SK-N-SH (cell line): ENCODE results near the gene C1QL1. TPM values are rescaled to one million over a fixed set of nuclear protein-coding genes. Genes with fewer than 3 reads are reported as not detected.

Experiments
- CTCF ChIA-PET: fragments of 300-600, 350-600 bp; formaldehyde crosslinking; extraction: SDS; loops from one replicate; lab custom pipeline; 2021; lab: Yijun Ruan, JAX
- POLR2A ChIA-PET: fragments of 350-600 bp; sonication (Branson Sonifier 250); formaldehyde crosslinking; extraction: SDS; loops from one replicate; lab custom pipeline; 2020; ENCODE audit warnings: antibody characterized with exemption, inconsistent platforms; lab: Yijun Ruan, JAX
- DNase-seq: peaks from one replicate; pipeline ENCODE4 v3.0.0; 2012
- H2AFZ ChIP-seq: fragments of 200-600 bp; sonication (generic); 2 replicates; pipeline ENCODE4 v1.8.1; 2016; ENCODE audit warnings: antibody characterized with exemption, mild to moderate bottlenecking, low read depth
- H3F3A ChIP-seq: fragments of 200-600 bp; sonication (generic); replicated peaks from 2 replicates; pipeline ENCODE3; 2016; ENCODE audit warnings: antibody characterized with exemption, mild to moderate bottlenecking; ENCODE audit not compliant: insufficient read depth
- H3K27ac ChIP-seq, 2 experiments: fragments of 200-500 bp in 1 of 2; fragments of 200-600 bp in 1 of 2; sonication (Bioruptor generic) in 1 of 2; sonication (generic), shearing (Covaris generic) in 1 of 2; 2 replicates each; pipeline versions ENCODE4 v1.5.1 to v1.6.1; 2014 to 2016; ENCODE audit warnings: low read depth in 2 of 2, inconsistent platforms in 1 of 2, low read length in 1 of 2, mild to moderate bottlenecking in 1 of 2, mixed read lengths in 1 of 2
- H3K27me3 ChIP-seq: fragments of 200-600 bp; sonication (generic), shearing (Covaris generic); 2 replicates; pipeline ENCODE4 v1.6.1; 2016; ENCODE audit warnings: mixed run types; ENCODE audit not compliant: insufficient read depth
- H3K36me3 ChIP-seq, 2 experiments: fragments of 200-500 bp in 1 of 2; fragments of 200-600 bp in 1 of 2; sonication (Bioruptor generic) in 1 of 2; sonication (generic) in 1 of 2; replicated peaks in 1 of 2; 2 replicates each; pipeline versions ENCODE3 to v1.5.1; 2014 to 2016; ENCODE audit warnings: low read length in 1 of 2, mild to moderate bottlenecking in 1 of 2; ENCODE audit not compliant: insufficient read depth in 2 of 2, control insufficient read depth in 1 of 2
- H3K4me1 ChIP-seq, 2 experiments: fragments of 200-500 bp in 1 of 2; fragments of 200-600 bp in 1 of 2; sonication (Bioruptor generic) in 1 of 2; sonication (generic), shearing (Covaris generic) in 1 of 2; 2 replicates each; pipeline versions ENCODE4 v1.5.1 to v1.6.1; 2014 to 2016; ENCODE audit warnings: low read depth in 1 of 2, low read length in 1 of 2, mixed run types in 1 of 2; ENCODE audit not compliant: insufficient read depth in 2 of 2, control insufficient read depth in 1 of 2
- H3K4me2 ChIP-seq: fragments of 200-600 bp; sonication (generic), shearing (Covaris generic); 2 replicates; pipeline ENCODE4 v1.6.1; 2017; ENCODE audit warnings: mixed run types
- H3K4me3 ChIP-seq, 2 experiments: fragments of 200-500 bp in 1 of 2; fragments of 200-600 bp in 1 of 2; sonication (Bioruptor generic) in 1 of 2; sonication (generic), shearing (Covaris generic) in 1 of 2; 2 replicates each; pipeline versions ENCODE4 v1.5.1 to v1.8.1; 2014 to 2016; ENCODE audit warnings: low read depth in 2 of 2, inconsistent platforms in 1 of 2, low read length in 1 of 2, mild to moderate bottlenecking in 1 of 2, mixed read lengths in 1 of 2, moderate library complexity in 1 of 2
- H3K79me2 ChIP-seq: fragments of 200-600 bp; sonication (generic); 2 replicates; pipeline ENCODE4 v1.8.1; 2017; ENCODE audit warnings: mild to moderate bottlenecking; ENCODE audit not compliant: insufficient read depth
- H3K9ac ChIP-seq: fragments of 200-600 bp; sonication (generic); 2 replicates; pipeline ENCODE4 v1.6.1; 2017; ENCODE audit warnings: mixed run types
- H3K9me2 ChIP-seq: fragments of 200-600 bp; sonication (generic); 2 replicates; pipeline ENCODE4 v1.6.1; 2017; ENCODE audit warnings: mixed run types
- H3K9me3 ChIP-seq: fragments of 200-600 bp; sonication (generic); 2 replicates; pipeline ENCODE4 v1.6.1; 2017; ENCODE audit warnings: mixed run types, mild to moderate bottlenecking, moderate library complexity
- H4K20me1 ChIP-seq: fragments of 200-600 bp; sonication (generic); 2 replicates; pipeline ENCODE4 v1.6.1; 2017; ENCODE audit warnings: mild to moderate bottlenecking, mixed run types; ENCODE audit not compliant: insufficient read depth
- CHD2 ChIP-seq: fragments of 150-350 bp; IDR thresholded peaks from 2 replicates; pipeline ENCODE4 v1.6.1; 2018; ENCODE audit warnings: low read length; ENCODE audit not compliant: partially characterized antibody
- EZH2phosphoT487 ChIP-seq: fragments of 200-600 bp; sonication (generic); IDR thresholded peaks from 2 replicates; pipeline ENCODE4 v1.6.1; 2017; ENCODE audit warnings: low read depth, mixed run types, mild to moderate bottlenecking, antibody characterized with exemption, moderate library complexity, borderline replicate concordance
- FOXJ3 ChIP-seq: sonication (generic); formaldehyde crosslinking; IDR thresholded peaks from 2 replicates; pipeline ENCODE4 v1.5.1; 2020; ENCODE audit warnings: mild to moderate bottlenecking, missing genetic modification reagents
- FOXM1 ChIP-seq: IDR thresholded peaks from 2 replicates; pipeline ENCODE4 v1.4.0; 2012; ENCODE audit warnings: low read depth, mild to moderate bottlenecking
- GABPA ChIP-seq: IDR thresholded peaks from 2 replicates; pipeline ENCODE4 v1.4.0; 2012; ENCODE audit warnings: low read depth, mild to moderate bottlenecking
- GATA2 ChIP-seq: sonication (generic); formaldehyde crosslinking; IDR thresholded peaks from 2 replicates; pipeline ENCODE4 v1.5.0; 2020; ENCODE audit warnings: mild to moderate bottlenecking, missing genetic modification reagents
- NFIC ChIP-seq: IDR thresholded peaks from 2 replicates; pipeline ENCODE4 v1.4.0; 2012; ENCODE audit warnings: borderline replicate concordance
- RCOR1 ChIP-seq: fragments of 150-350 bp; IDR thresholded peaks from 2 replicates; pipeline ENCODE4 v1.6.1; 2017; ENCODE audit warnings: antibody characterized with exemption, low read length
- RFX5 ChIP-seq: IDR thresholded peaks from 2 replicates; pipeline ENCODE4 v1.6.1; 2012; ENCODE audit warnings: mild to moderate bottlenecking, improper control_type of control experiment, low read length
- TEAD4 ChIP-seq: IDR thresholded peaks from 2 replicates; pipeline ENCODE4 v1.4.0; 2012; ENCODE audit warnings: mild to moderate bottlenecking, borderline replicate concordance; ENCODE audit not compliant: insufficient read depth
- YY1 ChIP-seq: IDR thresholded peaks from 2 replicates; pipeline ENCODE4 v1.4.0; 2012; ENCODE audit warnings: low read depth, mild to moderate bottlenecking
- WGBS: methylation state at CpG from one replicate; pipeline ENCODE4 v1.1.6; 2017; ENCODE audit warnings: low lambda C conversion rate; 5-methylcytosine and 5-hydroxymethylcytosine counted together
- polyA plus RNA-seq, 3 experiments: library from polyadenylated mRNA; depleted of rRNA; stranded (reverse); fragments of >200 nt; gene quantifications; 2 replicates each; pipeline ENCODE4 v1.2.3, GENCODE V29; 2012
- TF ChIP-seq, protein P1 (sequence below): IDR thresholded peaks from 2 replicates; pipeline ENCODE4 v1.6.1; 2012; ENCODE audit warnings: mild to moderate bottlenecking, low read depth, low read length, moderate library complexity
- TF ChIP-seq, protein P2 (sequence below): IDR thresholded peaks from 2 replicates; pipeline ENCODE4 v1.4.0; 2012; ENCODE audit warnings: low read depth, borderline replicate concordance
- TF ChIP-seq, protein P3 (sequence below): IDR thresholded peaks from 2 replicates; pipeline ENCODE4; 2012
- TF ChIP-seq, protein P4 (sequence below): fragments of 150-350 bp; IDR thresholded peaks from 2 replicates; pipeline ENCODE4 v1.6.1; 2017; ENCODE audit warnings: antibody characterized with exemption, low read length, low read depth, borderline replicate concordance
- TF ChIP-seq, protein P5 (sequence below): IDR thresholded peaks from 2 replicates; pipeline ENCODE4 v1.4.0; 2012; ENCODE audit warnings: low read depth, borderline replicate concordance
- TF ChIP-seq, protein P6 (sequence below): fragments of 200-600 bp; sonication (generic); IDR thresholded peaks from 2 replicates; pipeline ENCODE4 v1.6.1; 2017; ENCODE audit warnings: antibody characterized with exemption, mild to moderate bottlenecking, moderate library complexity
- TF ChIP-seq, protein P7 (sequence below): fragments of 150-350 bp; IDR thresholded peaks from 2 replicates; pipeline ENCODE4 v1.6.1; 2016; ENCODE audit warnings: mild to moderate bottlenecking, low read depth, low read length

The C1QL1 gene
- polyA plus RNA-seq, 1 of the 3 experiments (the other 2 are of a cell fraction): 11.9 TPM

DNA sequence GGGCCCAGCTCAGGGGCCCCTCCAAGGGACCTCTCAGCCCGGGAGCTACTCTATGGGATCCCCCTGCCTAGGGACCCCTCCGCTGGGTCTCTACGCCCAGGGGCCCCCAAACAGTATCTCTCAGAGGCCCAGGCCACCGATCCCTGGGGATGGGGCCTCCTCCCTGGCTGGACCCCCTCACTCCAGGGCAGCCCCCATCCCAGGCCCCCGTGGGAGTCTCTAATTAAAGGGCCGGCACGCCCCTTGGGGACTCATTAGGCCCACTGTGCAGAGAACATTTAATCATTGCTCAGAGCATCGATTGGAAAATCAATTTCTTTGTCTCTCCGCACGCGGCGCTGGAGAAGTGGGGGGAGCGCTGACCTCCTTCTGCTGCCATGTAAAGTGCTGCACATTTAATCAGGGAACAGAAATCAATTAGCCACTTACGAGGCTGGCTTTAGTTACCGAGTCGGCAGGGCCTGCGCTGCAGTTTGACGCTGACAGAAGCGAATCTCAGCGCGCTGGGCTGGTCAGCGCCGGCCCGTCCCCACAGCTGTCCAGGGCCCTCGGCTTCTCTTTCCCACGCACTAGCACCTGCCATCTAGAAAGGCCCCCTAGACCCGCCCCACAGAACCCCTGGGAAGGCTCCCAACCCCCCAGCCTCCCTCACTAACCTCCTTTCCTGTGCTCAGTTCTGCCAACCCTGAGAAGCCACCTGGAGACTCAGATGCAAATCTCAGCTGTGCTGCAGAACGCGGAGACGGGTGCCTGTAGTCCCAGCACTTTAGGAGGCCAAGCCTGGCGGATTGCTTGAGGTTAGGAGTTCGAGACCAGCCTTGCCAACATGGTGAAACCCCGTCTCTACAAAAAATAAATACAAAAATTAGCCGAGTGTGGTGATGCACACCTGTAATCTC, 20.2 kb upstream of the C1QL1 start (continued):
- TF ChIP-seq, protein P1, sequence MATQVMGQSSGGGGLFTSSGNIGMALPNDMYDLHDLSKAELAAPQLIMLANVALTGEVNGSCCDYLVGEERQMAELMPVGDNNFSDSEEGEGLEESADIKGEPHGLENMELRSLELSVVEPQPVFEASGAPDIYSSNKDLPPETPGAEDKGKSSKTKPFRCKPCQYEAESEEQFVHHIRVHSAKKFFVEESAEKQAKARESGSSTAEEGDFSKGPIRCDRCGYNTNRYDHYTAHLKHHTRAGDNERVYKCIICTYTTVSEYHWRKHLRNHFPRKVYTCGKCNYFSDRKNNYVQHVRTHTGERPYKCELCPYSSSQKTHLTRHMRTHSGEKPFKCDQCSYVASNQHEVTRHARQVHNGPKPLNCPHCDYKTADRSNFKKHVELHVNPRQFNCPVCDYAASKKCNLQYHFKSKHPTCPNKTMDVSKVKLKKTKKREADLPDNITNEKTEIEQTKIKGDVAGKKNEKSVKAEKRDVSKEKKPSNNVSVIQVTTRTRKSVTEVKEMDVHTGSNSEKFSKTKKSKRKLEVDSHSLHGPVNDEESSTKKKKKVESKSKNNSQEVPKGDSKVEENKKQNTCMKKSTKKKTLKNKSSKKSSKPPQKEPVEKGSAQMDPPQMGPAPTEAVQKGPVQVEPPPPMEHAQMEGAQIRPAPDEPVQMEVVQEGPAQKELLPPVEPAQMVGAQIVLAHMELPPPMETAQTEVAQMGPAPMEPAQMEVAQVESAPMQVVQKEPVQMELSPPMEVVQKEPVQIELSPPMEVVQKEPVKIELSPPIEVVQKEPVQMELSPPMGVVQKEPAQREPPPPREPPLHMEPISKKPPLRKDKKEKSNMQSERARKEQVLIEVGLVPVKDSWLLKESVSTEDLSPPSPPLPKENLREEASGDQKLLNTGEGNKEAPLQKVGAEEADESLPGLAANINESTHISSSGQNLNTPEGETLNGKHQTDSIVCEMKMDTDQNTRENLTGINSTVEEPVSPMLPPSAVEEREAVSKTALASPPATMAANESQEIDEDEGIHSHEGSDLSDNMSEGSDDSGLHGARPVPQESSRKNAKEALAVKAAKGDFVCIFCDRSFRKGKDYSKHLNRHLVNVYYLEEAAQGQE: no peak
- no peak for TF ChIP-seq GATA2 (CRISPR knock-in tag)
- TF ChIP-seq YY1: no peak
- TF ChIP-seq GABPA: no peak
- no peak for TF ChIP-seq RFX5
- TF ChIP-seq, protein P2, sequence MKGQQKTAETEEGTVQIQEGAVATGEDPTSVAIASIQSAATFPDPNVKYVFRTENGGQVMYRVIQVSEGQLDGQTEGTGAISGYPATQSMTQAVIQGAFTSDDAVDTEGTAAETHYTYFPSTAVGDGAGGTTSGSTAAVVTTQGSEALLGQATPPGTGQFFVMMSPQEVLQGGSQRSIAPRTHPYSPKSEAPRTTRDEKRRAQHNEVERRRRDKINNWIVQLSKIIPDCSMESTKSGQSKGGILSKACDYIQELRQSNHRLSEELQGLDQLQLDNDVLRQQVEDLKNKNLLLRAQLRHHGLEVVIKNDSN: no peak
- TF ChIP-seq EZH2phosphoT487: no peak
- TF ChIP-seq CHD2: no peak

DNA sequence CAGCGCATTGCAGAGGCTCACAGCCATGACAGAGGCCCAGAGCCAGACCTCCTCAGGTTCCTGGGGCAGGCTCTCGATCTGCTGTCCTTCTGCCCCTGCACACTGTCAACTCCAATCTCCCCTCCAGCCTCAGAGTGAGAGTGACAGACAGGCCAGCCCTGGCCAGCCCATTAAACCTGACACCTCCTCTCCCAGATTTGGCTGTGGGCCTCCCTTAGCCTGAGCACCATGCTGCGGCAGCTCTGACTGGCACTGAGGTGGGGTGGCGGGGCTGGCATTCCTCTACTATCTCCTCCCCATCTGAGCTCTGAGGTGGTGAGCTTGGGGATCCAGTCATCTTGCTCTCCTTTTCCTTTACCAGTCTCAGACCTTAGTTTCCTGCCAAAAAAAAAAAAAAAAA, 15.5 kb upstream of the C1QL1 start:
- no peaks in the 10 kb centered on the region for H3F3A ChIP-seq
- POLR2A ChIA-PET: no interaction called here
- 69% methylated on average over 3 of the region's 4 CpGs for WGBS
- no peaks in the 10 kb centered on the region for H3K36me3 ChIP-seq
- H3K9ac ChIP-seq: no peak overlapping the region
- H2AFZ ChIP-seq: no peak overlapping the region
- no peaks in the 10 kb centered on the region for H4K20me1 ChIP-seq
- no peak overlapping the region for H3K27ac ChIP-seq
- no peaks in the 10 kb centered on the region for H3K9me2 ChIP-seq
- H3K4me1 ChIP-seq: peaks cover 0 to 18% of the 10 kb centered on the region in 2 experiments; a peak in 1 of 4 replicates
- DNase-seq: no peak
- no peak overlapping the region for H3K4me2 ChIP-seq
- H3K9me3 ChIP-seq: no peaks in the 10 kb centered on the region
- H3K4me3 ChIP-seq: no peak overlapping the region
- no peaks in the 10 kb centered on the region for H3K79me2 ChIP-seq
- no peaks in the 10 kb centered on the region for H3K27me3 ChIP-seq
- CTCF ChIA-PET: no interaction called here
- no peak for TF ChIP-seq NFIC
- TF ChIP-seq, protein P3, sequence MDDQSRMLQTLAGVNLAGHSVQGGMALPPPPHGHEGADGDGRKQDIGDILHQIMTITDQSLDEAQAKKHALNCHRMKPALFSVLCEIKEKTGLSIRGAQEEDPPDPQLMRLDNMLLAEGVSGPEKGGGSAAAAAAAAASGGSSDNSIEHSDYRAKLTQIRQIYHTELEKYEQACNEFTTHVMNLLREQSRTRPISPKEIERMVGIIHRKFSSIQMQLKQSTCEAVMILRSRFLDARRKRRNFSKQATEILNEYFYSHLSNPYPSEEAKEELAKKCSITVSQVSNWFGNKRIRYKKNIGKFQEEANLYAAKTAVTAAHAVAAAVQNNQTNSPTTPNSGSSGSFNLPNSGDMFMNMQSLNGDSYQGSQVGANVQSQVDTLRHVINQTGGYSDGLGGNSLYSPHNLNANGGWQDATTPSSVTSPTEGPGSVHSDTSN: no peak
- no peak for TF ChIP-seq CHD2
- TF ChIP-seq FOXM1: no peak
- TF ChIP-seq, protein P4, sequence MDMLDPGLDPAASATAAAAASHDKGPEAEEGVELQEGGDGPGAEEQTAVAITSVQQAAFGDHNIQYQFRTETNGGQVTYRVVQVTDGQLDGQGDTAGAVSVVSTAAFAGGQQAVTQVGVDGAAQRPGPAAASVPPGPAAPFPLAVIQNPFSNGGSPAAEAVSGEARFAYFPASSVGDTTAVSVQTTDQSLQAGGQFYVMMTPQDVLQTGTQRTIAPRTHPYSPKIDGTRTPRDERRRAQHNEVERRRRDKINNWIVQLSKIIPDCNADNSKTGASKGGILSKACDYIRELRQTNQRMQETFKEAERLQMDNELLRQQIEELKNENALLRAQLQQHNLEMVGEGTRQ: no peak
- no peak for TF ChIP-seq FOXJ3 (CRISPR knock-in tag)
- TF ChIP-seq, protein P5, sequence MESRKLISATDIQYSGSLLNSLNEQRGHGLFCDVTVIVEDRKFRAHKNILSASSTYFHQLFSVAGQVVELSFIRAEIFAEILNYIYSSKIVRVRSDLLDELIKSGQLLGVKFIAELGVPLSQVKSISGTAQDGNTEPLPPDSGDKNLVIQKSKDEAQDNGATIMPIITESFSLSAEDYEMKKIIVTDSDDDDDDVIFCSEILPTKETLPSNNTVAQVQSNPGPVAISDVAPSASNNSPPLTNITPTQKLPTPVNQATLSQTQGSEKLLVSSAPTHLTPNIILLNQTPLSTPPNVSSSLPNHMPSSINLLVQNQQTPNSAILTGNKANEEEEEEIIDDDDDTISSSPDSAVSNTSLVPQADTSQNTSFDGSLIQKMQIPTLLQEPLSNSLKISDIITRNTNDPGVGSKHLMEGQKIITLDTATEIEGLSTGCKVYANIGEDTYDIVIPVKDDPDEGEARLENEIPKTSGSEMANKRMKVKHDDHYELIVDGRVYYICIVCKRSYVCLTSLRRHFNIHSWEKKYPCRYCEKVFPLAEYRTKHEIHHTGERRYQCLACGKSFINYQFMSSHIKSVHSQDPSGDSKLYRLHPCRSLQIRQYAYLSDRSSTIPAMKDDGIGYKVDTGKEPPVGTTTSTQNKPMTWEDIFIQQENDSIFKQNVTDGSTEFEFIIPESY: no peak
- no peak for TF ChIP-seq EZH2phosphoT487
- no peak for TF ChIP-seq RCOR1
- TF ChIP-seq, protein P6, sequence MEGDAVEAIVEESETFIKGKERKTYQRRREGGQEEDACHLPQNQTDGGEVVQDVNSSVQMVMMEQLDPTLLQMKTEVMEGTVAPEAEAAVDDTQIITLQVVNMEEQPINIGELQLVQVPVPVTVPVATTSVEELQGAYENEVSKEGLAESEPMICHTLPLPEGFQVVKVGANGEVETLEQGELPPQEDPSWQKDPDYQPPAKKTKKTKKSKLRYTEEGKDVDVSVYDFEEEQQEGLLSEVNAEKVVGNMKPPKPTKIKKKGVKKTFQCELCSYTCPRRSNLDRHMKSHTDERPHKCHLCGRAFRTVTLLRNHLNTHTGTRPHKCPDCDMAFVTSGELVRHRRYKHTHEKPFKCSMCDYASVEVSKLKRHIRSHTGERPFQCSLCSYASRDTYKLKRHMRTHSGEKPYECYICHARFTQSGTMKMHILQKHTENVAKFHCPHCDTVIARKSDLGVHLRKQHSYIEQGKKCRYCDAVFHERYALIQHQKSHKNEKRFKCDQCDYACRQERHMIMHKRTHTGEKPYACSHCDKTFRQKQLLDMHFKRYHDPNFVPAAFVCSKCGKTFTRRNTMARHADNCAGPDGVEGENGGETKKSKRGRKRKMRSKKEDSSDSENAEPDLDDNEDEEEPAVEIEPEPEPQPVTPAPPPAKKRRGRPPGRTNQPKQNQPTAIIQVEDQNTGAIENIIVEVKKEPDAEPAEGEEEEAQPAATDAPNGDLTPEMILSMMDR: no peak
- no peak for TF ChIP-seq TEAD4
- TF ChIP-seq, protein P7, sequence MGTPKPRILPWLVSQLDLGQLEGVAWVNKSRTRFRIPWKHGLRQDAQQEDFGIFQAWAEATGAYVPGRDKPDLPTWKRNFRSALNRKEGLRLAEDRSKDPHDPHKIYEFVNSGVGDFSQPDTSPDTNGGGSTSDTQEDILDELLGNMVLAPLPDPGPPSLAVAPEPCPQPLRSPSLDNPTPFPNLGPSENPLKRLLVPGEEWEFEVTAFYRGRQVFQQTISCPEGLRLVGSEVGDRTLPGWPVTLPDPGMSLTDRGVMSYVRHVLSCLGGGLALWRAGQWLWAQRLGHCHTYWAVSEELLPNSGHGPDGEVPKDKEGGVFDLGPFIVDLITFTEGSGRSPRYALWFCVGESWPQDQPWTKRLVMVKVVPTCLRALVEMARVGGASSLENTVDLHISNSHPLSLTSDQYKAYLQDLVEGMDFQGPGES: no peak
